Endothelial cell of umbilical vein (primary cell): ENCODE measurements around the gene PLS1. TPM values are rescaled to one million over a fixed set of nuclear protein-coding genes. Genes with fewer than 3 reads are reported as not detected.

ENCODE experiments used
- BruUV-seq: library from RNA; stranded (reverse); fragments of 400-500 nt; replicated peaks from 2 replicates; lab custom pipeline; 2021; lab: Mats Ljungman, UMichigan
- CTCF ChIA-PET: fragments of 300-600, 350-600 bp; sonication (Branson Sonifier 250); formaldehyde crosslinking; loops from one replicate; lab custom pipeline; 2021; ENCODE audit warnings: antibody characterized with exemption, inconsistent platforms; lab: Charles Lee
- POLR2A ChIA-PET: fragments of 300-600, 350-600 bp; sonication (Branson Sonifier 250); formaldehyde crosslinking; loops from one replicate; lab custom pipeline; 2021; ENCODE audit warnings: antibody characterized with exemption, inconsistent platforms; lab: Charles Lee
- DNase-seq: peaks from one replicate; pipeline ENCODE4 v3.0.0-alpha.2; 2011; ENCODE audit warnings: low read depth, low spot score
- FAIRE-seq: peaks from 2 replicates; lab custom pipeline; 2011; peaks lifted over from hg19 to GRCh38; lab: Jason Lieb, UNC
- H2AFZ ChIP-seq: 2 replicates; pipeline ENCODE4 v1.6.0; 2012; ENCODE audit warnings: low read depth, low read length, control low read depth, inconsistent platforms
- H3K27ac ChIP-seq: 2 replicates; pipeline ENCODE4 v1.5.1; 2011; ENCODE audit warnings: low read depth, mild to moderate bottlenecking, control low read depth, low read length, moderate library complexity; ENCODE audit not compliant: insufficient read depth
- H3K27me3 ChIP-seq, 2 experiments: 2 replicates each; pipeline versions ENCODE4 v1.6.0 to v1.6.1; 2011; ENCODE audit warnings: low read length in 2 of 2, mixed read lengths in 1 of 2; ENCODE audit not compliant: control insufficient read depth in 2 of 2, insufficient read depth in 2 of 2
- H3K36me3 ChIP-seq, 2 experiments: 2 replicates in 1 of 2; 3 replicates in 1 of 2; pipeline ENCODE4 v1.5.1; 2011; ENCODE audit warnings: low read length in 2 of 2, mild to moderate bottlenecking in 1 of 2, moderate library complexity in 1 of 2; ENCODE audit not compliant: control insufficient read depth in 2 of 2, insufficient read depth in 2 of 2; ENCODE audit errors: extremely low read depth in 1 of 2
- H3K4me1 ChIP-seq: 3 replicates; pipeline ENCODE4 v1.5.1; 2011; ENCODE audit warnings: mild to moderate bottlenecking, low read length; ENCODE audit not compliant: control insufficient read depth, insufficient read depth; ENCODE audit errors: extremely low read depth
- H3K4me2 ChIP-seq: 2 replicates; pipeline ENCODE4 v1.6.1; 2011; ENCODE audit warnings: low read length, control low read depth, mixed read lengths; ENCODE audit not compliant: insufficient read depth
- H3K4me3 ChIP-seq, 3 experiments: fragments of 200-600 bp in 1 of 3; sonication (generic), shearing (Covaris generic) in 1 of 3; replicated peaks in 1 of 3; 2 replicates each; pipeline ENCODE4 v1.5.1; 2011 to 2016; ENCODE audit warnings: control low read depth in 3 of 3, low read length in 3 of 3, mild to moderate bottlenecking in 2 of 3, inconsistent platforms in 1 of 3, low read depth in 1 of 3, moderate library complexity in 1 of 3; ENCODE audit not compliant: insufficient read depth in 1 of 3
- H3K79me2 ChIP-seq: 2 replicates; pipeline ENCODE4 v1.6.0; 2012; ENCODE audit warnings: low read length, inconsistent platforms; ENCODE audit not compliant: control insufficient read depth, insufficient read depth
- H3K9ac ChIP-seq: replicated peaks from 2 replicates; pipeline ENCODE3; 2011; ENCODE audit warnings: low read length, control low read depth; ENCODE audit not compliant: insufficient read depth; ENCODE audit errors: extremely low read depth
- H3K9me1 ChIP-seq: replicated peaks from 3 replicates; pipeline ENCODE4 v1.6.0; 2011; ENCODE audit warnings: mild to moderate bottlenecking, low read length; ENCODE audit not compliant: control insufficient read depth, insufficient read depth; ENCODE audit errors: extremely low read depth
- H3K9me3 ChIP-seq: replicated peaks from 2 replicates; pipeline ENCODE4 v1.5.1; 2012; ENCODE audit warnings: low read length, inconsistent platforms; ENCODE audit not compliant: control insufficient read depth, insufficient read depth
- H4K20me1 ChIP-seq: replicated peaks from 2 replicates; pipeline ENCODE3; 2011; ENCODE audit warnings: mild to moderate bottlenecking, low read length; ENCODE audit not compliant: control insufficient read depth, insufficient read depth; ENCODE audit errors: extremely low read depth
- GATA2 ChIP-seq: IDR thresholded peaks from 2 replicates; pipeline ENCODE4 v1.7.0; 2011; ENCODE audit warnings: low read depth, mild to moderate bottlenecking, moderate library complexity, mixed read lengths, low read length; ENCODE audit not compliant: insufficient read length, insufficient read depth
- JUN ChIP-seq: IDR thresholded peaks from 2 replicates; pipeline ENCODE4 v1.6.1; 2011; ENCODE audit warnings: borderline replicate concordance, low read depth; ENCODE audit not compliant: insufficient read length, insufficient read depth
- POLR2A ChIP-seq: IDR thresholded peaks from 2 replicates; pipeline ENCODE4 v1.6.1; 2012; ENCODE audit warnings: low read depth, mild to moderate bottlenecking, control low read depth, low read length
- dilution Hi-C: fragments of 300-500 bp; cut with MboI; formaldehyde crosslinking; loops from one replicate; pipeline ENCODE4 v1.15.0; 2019; ENCODE audit warnings: low sequenced_read_pairs; ENCODE audit not compliant: extremely low pct_ligation_motif_present
- intact Hi-C: fragments of 100-400 bp; cut with micrococcal nuclease; formaldehyde crosslinking; loops from one replicate; pipeline ENCODE4 v1.10.0; 2022
- polyA plus RNA-seq, 4 experiments: library from polyadenylated mRNA; depleted of rRNA in 3 of 4; stranded (reverse) in 3 of 4; unstranded in 1 of 4; fragments of >200 nt; gene quantifications; 2 replicates each; pipeline versions ENCODE4 v1.2.1 to v1.2.3, GENCODE V29; 2011 to 2012; ENCODE audit warnings: missing spikeins in 1 of 4
- total RNA-seq: library from RNA; stranded (reverse); gene quantifications from 2 replicates; pipeline ENCODE4 v1.2.3, GENCODE V29; 2021

Gene PLS1
- total and polyA plus RNA-seq, 2 donors (not counting 3 experiments of a cell fraction or from before 2014, with no cell fraction given): 0.59 to 1.3 TPM

DNA sequence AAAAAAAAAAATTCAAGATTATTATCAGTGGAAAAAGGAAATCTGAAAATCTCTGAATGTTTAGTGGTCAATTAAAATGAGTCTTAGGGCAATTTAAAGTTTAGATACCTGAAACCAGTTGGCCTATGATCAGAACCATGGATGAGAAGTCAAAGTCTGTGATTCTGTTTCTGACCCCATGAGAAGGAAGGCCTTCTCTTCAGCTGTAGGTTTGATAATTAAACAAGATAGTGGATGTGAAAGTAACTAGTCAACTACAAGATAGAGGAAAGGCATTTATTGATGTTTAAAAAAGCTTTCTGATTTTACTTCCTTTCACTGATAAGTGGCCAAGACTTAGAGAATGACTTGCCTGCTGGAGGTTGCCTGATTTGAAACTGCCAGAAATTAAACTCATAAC lies 8.7 kb downstream of the PLS1 start:
- ChIA-PET CTCF (no interaction called here), POLR2A (no interaction called here)
- no peak overlapping the region for H3K4me2 ChIP-seq
- no TSS peak for BruUV-seq
- no peaks in the 10 kb centered on the region for H4K20me1 ChIP-seq
- intact Hi-C loops (no loop called here), dilution Hi-C loops (no loop called here)
- no peak for FAIRE-seq
- no peak overlapping the region for H3K27ac ChIP-seq
- no peak overlapping the region for H2AFZ ChIP-seq
- no peak for DNase-seq
- no peak overlapping the region for H3K9ac ChIP-seq
- H3K36me3 ChIP-seq: no peaks in the 10 kb centered on the region
- H3K27me3 ChIP-seq: no peaks in the 10 kb centered on the region
- TF ChIP-seq POLR2A: no peak
- no peaks in the 10 kb centered on the region for H3K9me1 ChIP-seq
- no peak overlapping the region for H3K4me3 ChIP-seq
- H3K79me2 ChIP-seq: no peaks in the 10 kb centered on the region
- no peaks in the 10 kb centered on the region for H3K4me1 ChIP-seq
- no peaks in the 10 kb centered on the region for H3K9me3 ChIP-seq

DNA sequence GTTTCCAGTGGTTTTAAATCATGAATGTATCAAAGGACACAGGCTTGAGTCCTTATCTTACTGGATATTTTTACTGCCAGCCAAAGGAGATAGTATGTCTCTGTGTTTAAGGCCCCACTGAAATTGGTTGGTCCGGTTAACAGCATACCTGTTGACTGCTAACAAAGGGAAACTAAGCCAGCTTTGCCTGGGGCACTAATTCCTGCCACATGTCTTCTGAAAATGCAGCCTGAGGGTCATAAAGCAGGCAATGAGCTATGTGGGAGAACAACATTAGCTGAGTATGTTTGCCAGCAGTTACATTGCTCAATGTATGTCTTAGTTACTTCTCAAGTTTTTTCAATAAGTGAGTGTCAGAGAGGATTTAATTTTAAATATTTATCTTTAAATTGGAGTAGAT lies 12.4 kb downstream of the PLS1 start:
- no peaks in the 10 kb centered on the region for H4K20me1 ChIP-seq
- no peaks in the 10 kb centered on the region for H3K9me3 ChIP-seq
- FAIRE-seq (no peak), DNase-seq (no peak)
- H3K9me1 ChIP-seq: no peaks in the 10 kb centered on the region
- ChIA-PET CTCF (interaction anchor here (0.8 to 1.3 kb wide), 3 partner anchors 9 to 17 kb away, joined by 3 to 4 read pairs (median 3); no protein-coding TSS in a partner anchor), POLR2A (interaction anchor here (0.6 kb wide), 2 partner anchors 16 to 30 kb away, joined by 3 to 7 read pairs; partner anchors contain the start of gene ATR)
- no peaks in the 10 kb centered on the region for H3K36me3 ChIP-seq
- no peaks in the 10 kb centered on the region for H3K27me3 ChIP-seq
- H3K4me2 ChIP-seq: no peak overlapping the region
- H3K27ac ChIP-seq: no peak overlapping the region
- no peak overlapping the region for H3K4me3 ChIP-seq
- no peak for TF ChIP-seq JUN
- TF ChIP-seq GATA2: no peak
- TF ChIP-seq POLR2A: no peak
- H2AFZ ChIP-seq: no peak overlapping the region
- intact Hi-C loops (no loop called here), dilution Hi-C loops (no loop called here)
- H3K4me1 ChIP-seq: no peaks in the 10 kb centered on the region
- no peak overlapping the region for H3K9ac ChIP-seq
- no peaks in the 10 kb centered on the region for H3K79me2 ChIP-seq
- no TSS peak for BruUV-seq
